ENCODE data around the gene C14orf180.

- TF ChIP-seq CTCF (conservative IDR thresholded peaks at IDR 0.05 in 1 of 2, IDR thresholded peaks at IDR 0.05 in 1 of 2; ENCODE audit: low read depth in 1 of 2, low read length in 2 of 2) (no peak), EZH2 (IDR thresholded peaks at IDR 0.05; ENCODE audit: low read length, missing control alignments) (no peak)
Observed at GRCh38 chr14:104572668-104573067, 6.9 kb upstream of the C14orf180 start.
